IMR-90 (cell line): ENCODE results near the gene DIPK1B. TPM values are rescaled to one million over a fixed set of nuclear protein-coding genes. Genes with fewer than 3 reads are reported as not detected.

Experiments
- ATAC-seq: fragments of 200-7000 bp; cut with Tn5 transposase; 2 replicates; pipeline ENCODE4 v1.9.1; 2020; ENCODE audit warnings: low read depth, mild to moderate bottlenecking, moderate library complexity
- BruUV-seq: library from RNA; stranded (reverse); fragments of 400-500 nt; replicated peaks from 2 replicates; lab custom pipeline; 2021; lab: Mats Ljungman, UMichigan
- CTCF ChIA-PET: fragments of 300-600 bp; formaldehyde crosslinking; extraction: SDS; loops from one replicate; lab custom pipeline; 2021; ENCODE audit warnings: antibody characterized with exemption; lab: Yijun Ruan, JAX
- POLR2A ChIA-PET: fragments of 300-600 bp; sonication (Branson Sonifier 250); formaldehyde crosslinking; loops from one replicate; lab custom pipeline; 2022; ENCODE audit warnings: antibody characterized with exemption; ENCODE audit not compliant: unreplicated experiment; lab: Charles Lee
- DNase-seq: peaks from one replicate; pipeline ENCODE4 v3.0.0; 2013
- H2AFZ ChIP-seq: replicated peaks from 2 replicates; pipeline ENCODE3; 2013; ENCODE audit warnings: low read length, mild to moderate bottlenecking; ENCODE audit not compliant: poor library complexity
- H2AK5ac ChIP-seq: 2 replicates; pipeline ENCODE4 v1.6.1; 2013; ENCODE audit warnings: low read depth, low read length, inconsistent platforms
- H2AK9ac ChIP-seq: replicated peaks from 2 replicates; pipeline ENCODE3; 2013; ENCODE audit warnings: mild to moderate bottlenecking, low read depth, low read length, moderate library complexity; ENCODE audit not compliant: poor library complexity
- H2BK120ac ChIP-seq: 2 replicates; pipeline ENCODE4 v1.6.1; 2013; ENCODE audit warnings: low read depth, low read length, inconsistent platforms
- H2BK15ac ChIP-seq: 3 replicates; pipeline ENCODE4 v1.6.1; 2013; ENCODE audit warnings: low read depth, low read length, inconsistent platforms
- H2BK20ac ChIP-seq: 2 replicates; pipeline ENCODE4 v1.6.1; 2013; ENCODE audit warnings: low read depth, mild to moderate bottlenecking, inconsistent platforms, low read length, moderate library complexity
- H2BK5ac ChIP-seq: 2 replicates; pipeline ENCODE4 v1.6.1; 2013; ENCODE audit warnings: mild to moderate bottlenecking, low read depth, low read length, inconsistent platforms; ENCODE audit not compliant: poor library complexity, severe bottlenecking
- H3K14ac ChIP-seq: replicated peaks from 2 replicates; pipeline ENCODE4 v1.6.1; 2013; ENCODE audit warnings: low read depth, low read length, inconsistent platforms
- H3K18ac ChIP-seq: 2 replicates; pipeline ENCODE4 v1.6.1; 2013; ENCODE audit warnings: low read depth, low read length, control low read depth
- H3K23ac ChIP-seq: 2 replicates; pipeline ENCODE4 v1.6.1; 2013; ENCODE audit warnings: low read depth, low read length, inconsistent platforms
- H3K27ac ChIP-seq: 2 replicates; pipeline ENCODE4 v1.5.1; 2013; ENCODE audit warnings: mild to moderate bottlenecking, control low read depth, low read length; ENCODE audit not compliant: insufficient read depth
- H3K27me3 ChIP-seq: 2 replicates; pipeline ENCODE4 v1.6.1; 2013; ENCODE audit warnings: low read length; ENCODE audit not compliant: control insufficient read depth, insufficient read depth
- H3K36me3 ChIP-seq: 2 replicates; pipeline ENCODE4 v1.6.1; 2013; ENCODE audit warnings: low read length, mixed read lengths; ENCODE audit not compliant: control insufficient read depth, insufficient read depth
- H3K4ac ChIP-seq: 2 replicates; pipeline ENCODE4 v1.6.1; 2013; ENCODE audit warnings: low read depth, low read length, inconsistent platforms
- H3K4me1 ChIP-seq: 2 replicates; pipeline ENCODE4 v1.6.1; 2013; ENCODE audit warnings: low read length, mixed read lengths; ENCODE audit not compliant: control insufficient read depth, insufficient read depth
- H3K4me2 ChIP-seq: 2 replicates; pipeline ENCODE4 v1.6.1; 2013; ENCODE audit warnings: low read depth, mild to moderate bottlenecking, control low read depth, low read length, moderate library complexity
- H3K4me3 ChIP-seq: 2 replicates; pipeline ENCODE4 v1.5.1; 2013; ENCODE audit warnings: low read depth, mild to moderate bottlenecking, control low read depth, low read length, moderate library complexity; ENCODE audit not compliant: insufficient read depth
- H3K56ac ChIP-seq: 2 replicates; pipeline ENCODE4 v1.6.1; 2013; ENCODE audit warnings: low read length, inconsistent platforms; ENCODE audit not compliant: insufficient read depth; ENCODE audit errors: extremely low read depth
- H3K79me1 ChIP-seq, 2 experiments: 2 replicates each; pipeline ENCODE4 v1.6.1; 2013; ENCODE audit warnings: low read length in 2 of 2, inconsistent platforms in 1 of 2, low read depth in 1 of 2
- H3K9ac ChIP-seq: 2 replicates; pipeline ENCODE4 v1.6.1; 2013; ENCODE audit warnings: low read depth, low read length, control low read depth
- H3K9me1 ChIP-seq: 2 replicates; pipeline ENCODE4 v1.6.1; 2013; ENCODE audit warnings: low read length, inconsistent platforms; ENCODE audit not compliant: insufficient read depth
- H3K9me3 ChIP-seq: 2 replicates; pipeline ENCODE4 v1.6.1; 2013; ENCODE audit warnings: low read length; ENCODE audit not compliant: control insufficient read depth, insufficient read depth
- H4K20me1 ChIP-seq: 2 replicates; pipeline ENCODE4 v1.6.1; 2013; ENCODE audit warnings: low read length, inconsistent platforms; ENCODE audit not compliant: insufficient read depth
- H4K5ac ChIP-seq: 2 replicates; pipeline ENCODE4 v1.6.1; 2013; ENCODE audit warnings: mild to moderate bottlenecking, low read depth, low read length, control low read depth
- H4K8ac ChIP-seq, 2 experiments: 2 replicates each; pipeline ENCODE4 v1.6.1; 2013; ENCODE audit warnings: low read depth in 2 of 2, low read length in 2 of 2, control low read depth in 1 of 2, inconsistent platforms in 1 of 2
- H4K91ac ChIP-seq: 2 replicates; pipeline ENCODE4 v1.6.1; 2013; ENCODE audit warnings: low read depth, low read length, inconsistent platforms; ENCODE audit not compliant: insufficient read depth
- CEBPB ChIP-seq: IDR thresholded peaks from 2 replicates; pipeline ENCODE4 v1.6.1; 2012; ENCODE audit warnings: low read depth, low read length, improper control_type of control experiment
- CTCF ChIP-seq: conservative IDR thresholded peaks from 2 replicates; pipeline ENCODE4 v1.5.1; 2012; ENCODE audit warnings: mild to moderate bottlenecking, low read depth, low read length, improper control_type of control experiment
- ELK1 ChIP-seq: fragments of 150-350 bp; IDR thresholded peaks from 2 replicates; pipeline ENCODE4 v1.6.1; 2016; ENCODE audit warnings: low read depth, mild to moderate bottlenecking, low read length, moderate library complexity, borderline replicate concordance
- FOS ChIP-seq: fragments of 150-350 bp; IDR thresholded peaks from 2 replicates; pipeline ENCODE4 v1.6.1; 2016; ENCODE audit warnings: low read depth, low read length
- MAFK ChIP-seq: IDR thresholded peaks from 2 replicates; pipeline ENCODE4 v1.6.1; 2012; ENCODE audit warnings: low read depth, low read length, improper control_type of control experiment
- MXI1 ChIP-seq: IDR thresholded peaks from 2 replicates; pipeline ENCODE4 v1.6.1; 2012; ENCODE audit warnings: low read depth, mild to moderate bottlenecking, low read length, moderate library complexity, borderline replicate concordance
- NFE2L2 ChIP-seq: fragments of 150-350 bp; IDR thresholded peaks from 2 replicates; pipeline ENCODE4 v1.6.1; 2016; ENCODE audit warnings: low read depth, mild to moderate bottlenecking, low read length
- RFX5 ChIP-seq: IDR thresholded peaks from 2 replicates; pipeline ENCODE4 v1.8.0; 2012; ENCODE audit warnings: low read depth, mild to moderate bottlenecking, low read length, moderate library complexity
- USF2 ChIP-seq: fragments of 150-350 bp; IDR thresholded peaks from 2 replicates; pipeline ENCODE4 v1.6.1; 2017; ENCODE audit warnings: mild to moderate bottlenecking, antibody characterized with exemption, low read length, low read depth
- WGBS, 2 experiments: methylation state at CpG; one replicate each; pipeline versions ENCODE4 v1.1.5 to v1.1.7; 2013; ENCODE audit warnings: missing lambda C conversion rate in 2 of 2; ENCODE audit not compliant: insufficient read length in 1 of 2; ENCODE audit errors: extremely low coverage in 2 of 2; 5-methylcytosine and 5-hydroxymethylcytosine counted together
- dilution Hi-C: fragments of 300-500 bp; cut with HindIII; formaldehyde crosslinking; loops from one replicate; pipeline ENCODE4 v1.14.3; 2018; ENCODE audit warnings: low sequenced_read_pairs; ENCODE audit not compliant: unreplicated experiment
- in situ Hi-C: fragments of 300-500 bp; cut with MboI; formaldehyde crosslinking; loops from 3 replicates; pipeline ENCODE4 v1.14.3; 2019; ENCODE audit warnings: low sequenced_read_pairs, inconsistent platforms, mixed read lengths
- intact Hi-C: fragments of 100-400 bp; cut with micrococcal nuclease; formaldehyde crosslinking; loops from 2 replicates; pipeline ENCODE4 v1.10.0; 2022
- polyA plus RNA-seq, 3 experiments: library from polyadenylated mRNA; depleted of rRNA; stranded (reverse); fragments of >200 nt; gene quantifications; 2 replicates each; pipeline ENCODE4 v1.2.3, GENCODE V29; 2012; ENCODE audit warnings: low replicate concordance in 1 of 3
- total RNA-seq: library from RNA; depleted of rRNA; stranded (reverse); fragments of >200 nt; gene quantifications from 2 replicates; pipeline ENCODE4 v1.2.3, GENCODE V29; 2012

DIPK1B gene
- total and polyA plus RNA-seq, 2 of the 4 experiments (the other 2 are of a cell fraction), result 3.4 to 7.1 TPM

GRCh38 chr9:136685216-136685615 is 27.2 kb upstream of the DIPK1B start:
- TF ChIP-seq NFE2L2 (no peak), RFX5 (no peak), ELK1 (no peak), CTCF (no peak), CEBPB (no peak), FOS (no peak), MAFK (no peak), USF2 (no peak), MXI1 (no peak)

More at GRCh38 chr9:136685216-136685615, 27.2 kb upstream of the DIPK1B start:
- H3K9me3 ChIP-seq, result no peaks in the 10 kb centered on the region
- dilution Hi-C loops (no loop called here), in situ Hi-C loops (no loop called here), intact Hi-C loops (no loop called here)
- no peaks in the 10 kb centered on the region; the same call in 1 of the 2 replicates for H3K27me3 ChIP-seq
- no peaks in the 10 kb centered on the region for H3K9me1 ChIP-seq
- H3K18ac ChIP-seq, result no peak overlapping the region
- H2BK20ac ChIP-seq, result no peak overlapping the region
- DNase-seq (no peak), ATAC-seq (no peak)
- H2BK120ac ChIP-seq, result no peak overlapping the region
- no peak overlapping the region for H3K9ac ChIP-seq
- H3K4me3 ChIP-seq, result no peak overlapping the region
- no peak overlapping the region for H2BK15ac ChIP-seq
- H3K27ac ChIP-seq, result no peak overlapping the region
- WGBS, 2 experiments, result 100% methylated on average over 4 of the region's 7 CpGs; no CpG with 5 or more reads in 1 of the 2 experiments
- H3K4me2 ChIP-seq, result no peak overlapping the region
- CTCF ChIA-PET, result no interaction called here
- H2AK9ac ChIP-seq, result no peak overlapping the region
- H3K36me3 ChIP-seq, result no peaks in the 10 kb centered on the region
- H4K20me1 ChIP-seq, result peaks cover 16% of the 10 kb centered on the region; the same call in 1 of the 2 replicates
- H3K56ac ChIP-seq, result no peak overlapping the region
- H2AFZ ChIP-seq, result no peak overlapping the region
- no TSS peak for BruUV-seq
- H3K4ac ChIP-seq, result no peak overlapping the region
- no peak overlapping the region for H4K91ac ChIP-seq
- H3K23ac ChIP-seq, result no peak overlapping the region
- no peak overlapping the region for H4K5ac ChIP-seq
- H3K14ac ChIP-seq, result no peak overlapping the region
- H3K79me1 ChIP-seq, result peaks cover 18 to 42% of the 10 kb centered on the region in 2 experiments
- POLR2A ChIA-PET, result no interaction called here
- H4K8ac ChIP-seq, result no peak overlapping the region
- no peak overlapping the region for H2BK5ac ChIP-seq
- H2AK5ac ChIP-seq, result no peak overlapping the region
- peaks cover 4% of the 10 kb centered on the region for H3K4me1 ChIP-seq
